ENCODE measurements around the gene GPRIN1.

The GPRIN1 gene

GRCh38 chr5:176639981-176640380 is 30.0 kb upstream of the GPRIN1 start:
- H3K27me3 Mint-ChIP-seq (ENCODE audit: low read depth) = peaks cover 45% of the 10 kb centered on the region
- H3K4me1 Mint-ChIP-seq = no peaks in the 10 kb centered on the region
- no peak for TF ChIP-seq CTCF (IDR thresholded peaks at IDR 0.05; ENCODE audit: unreplicated experiment in 3 of 3)
- no peaks in the 10 kb centered on the region for H3K36me3 Mint-ChIP-seq (ENCODE audit: low read depth)
- no peak overlapping the region for H3K27ac Mint-ChIP-seq
- H3K9me3 Mint-ChIP-seq = peaks cover 3% of the 10 kb centered on the region
- no peak overlapping the region for H3K4me3 Mint-ChIP-seq

- H3K27ac Mint-ChIP-seq = no peak overlapping the region
- TF ChIP-seq CTCF (IDR thresholded peaks at IDR 0.05; ENCODE audit: unreplicated experiment in 3 of 3) = no peak
- H3K9me3 Mint-ChIP-seq = peaks cover 5% of the 10 kb centered on the region
- H3K4me3 Mint-ChIP-seq = no peak overlapping the region
- no peaks in the 10 kb centered on the region for H3K36me3 Mint-ChIP-seq (ENCODE audit: low read depth)
- peaks cover 49% of the 10 kb centered on the region for H3K27me3 Mint-ChIP-seq (ENCODE audit: low read depth)
- H3K4me1 Mint-ChIP-seq = no peaks in the 10 kb centered on the region
Measured at GRCh38 chr5:176639208-176639607, 29.3 kb upstream of the GPRIN1 start.

DNA sequence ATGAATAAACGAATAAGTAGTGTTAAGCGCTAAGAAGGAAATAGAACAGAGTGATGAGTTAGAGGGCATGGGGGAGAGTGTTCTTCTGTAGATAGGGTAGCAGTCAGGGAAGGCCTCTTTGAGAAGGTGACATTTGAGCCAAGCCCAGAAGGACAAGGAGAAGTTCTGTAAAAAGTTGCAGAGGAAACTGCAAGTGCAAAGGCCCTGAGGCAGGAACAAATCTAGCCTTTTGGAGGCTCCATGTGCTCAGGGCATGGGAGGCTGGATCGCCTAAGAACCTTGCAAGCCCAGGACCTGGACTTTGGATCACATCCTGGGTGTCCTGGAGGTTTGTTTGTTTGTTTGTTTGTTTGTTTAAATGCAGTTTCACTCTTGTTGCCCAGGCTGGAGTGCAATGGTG is 28.5 kb upstream of the GPRIN1 start:
- H3K27me3 Mint-ChIP-seq (ENCODE audit: low read depth) = peaks cover 57% of the 10 kb centered on the region
- TF ChIP-seq CTCF (IDR thresholded peaks at IDR 0.05; ENCODE audit: unreplicated experiment in 3 of 3) = no peak
- H3K4me1 Mint-ChIP-seq = no peaks in the 10 kb centered on the region
- H3K4me3 Mint-ChIP-seq = no peak overlapping the region
- peaks cover 5% of the 10 kb centered on the region for H3K9me3 Mint-ChIP-seq
- no peak overlapping the region for H3K27ac Mint-ChIP-seq
- H3K36me3 Mint-ChIP-seq (ENCODE audit: low read depth) = no peaks in the 10 kb centered on the region

- H3K27ac Mint-ChIP-seq = no peak overlapping the region
- no peaks in the 10 kb centered on the region for H3K4me1 Mint-ChIP-seq
- H3K27me3 Mint-ChIP-seq (ENCODE audit: low read depth) = peaks cover 65% of the 10 kb centered on the region
- TF ChIP-seq CTCF (IDR thresholded peaks at IDR 0.05; ENCODE audit: unreplicated experiment in 3 of 3) = no peak
- no peaks in the 10 kb centered on the region for H3K36me3 Mint-ChIP-seq (ENCODE audit: low read depth)
- peaks cover 5% of the 10 kb centered on the region for H3K9me3 Mint-ChIP-seq
- H3K4me3 Mint-ChIP-seq = no peak overlapping the region
Measured at GRCh38 chr5:176637556-176637955, 27.6 kb upstream of the GPRIN1 start.

DNA sequence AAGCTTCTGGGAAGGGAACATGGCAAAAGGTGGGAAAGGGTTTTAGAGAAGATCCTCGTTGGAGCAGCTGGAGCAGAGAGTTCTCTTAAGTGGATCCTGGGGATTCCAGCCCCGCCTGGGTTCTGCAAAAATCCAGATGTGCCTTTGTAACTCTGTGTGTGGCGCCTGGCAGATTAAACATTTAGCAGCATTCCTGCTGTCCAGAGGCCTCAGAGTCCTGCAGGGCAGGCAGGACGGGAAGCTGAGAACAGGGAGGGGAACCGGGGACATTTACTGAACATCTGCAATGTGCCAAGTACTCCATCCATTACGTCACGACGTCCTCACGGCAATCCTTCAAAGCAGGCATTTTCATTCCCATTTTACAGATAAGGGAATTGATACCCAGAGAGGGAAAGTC is 26.5 kb upstream of the GPRIN1 start:
- no peak overlapping the region for H3K4me3 Mint-ChIP-seq
- peaks cover 5% of the 10 kb centered on the region for H3K9me3 Mint-ChIP-seq
- H3K4me1 Mint-ChIP-seq = no peaks in the 10 kb centered on the region
- peaks cover 77% of the 10 kb centered on the region for H3K27me3 Mint-ChIP-seq (ENCODE audit: low read depth)
- no peaks in the 10 kb centered on the region for H3K36me3 Mint-ChIP-seq (ENCODE audit: low read depth)
- no peak overlapping the region for H3K27ac Mint-ChIP-seq
- no peak for TF ChIP-seq CTCF (IDR thresholded peaks at IDR 0.05; ENCODE audit: unreplicated experiment in 3 of 3)

DNA sequence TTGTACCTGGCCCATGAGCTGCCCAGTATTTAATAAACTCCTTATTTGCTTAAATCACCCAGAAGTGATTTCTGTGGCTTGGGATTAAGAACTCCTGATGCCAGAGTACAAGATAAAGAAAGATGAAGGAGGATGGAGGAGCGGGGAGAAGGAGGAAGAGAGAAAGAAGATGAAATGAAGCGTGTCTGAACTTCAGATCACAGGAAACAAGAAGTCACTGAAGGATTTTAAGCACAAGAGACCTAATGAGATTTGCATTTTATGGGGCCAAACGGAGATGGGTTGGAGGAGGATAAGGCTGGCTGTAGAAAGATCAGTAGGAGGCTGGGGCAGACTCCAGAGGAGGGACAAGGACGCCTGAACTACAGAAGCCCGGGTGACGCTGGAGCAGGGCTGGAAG is 23.6 kb upstream of the GPRIN1 start:
- Mint-ChIP-seq H3K36me3 (ENCODE audit: low read depth) (no peaks in the 10 kb centered on the region), H3K27me3 (ENCODE audit: low read depth) (peaks cover 94% of the 10 kb centered on the region), H3K9me3 (peaks cover 5% of the 10 kb centered on the region), H3K27ac (no peak overlapping the region), H3K4me3 (no peak overlapping the region), H3K4me1 (no peaks in the 10 kb centered on the region)
- TF ChIP-seq CTCF (IDR thresholded peaks at IDR 0.05; ENCODE audit: unreplicated experiment in 3 of 3) = no peak
